ENCODE data around the gene FN3K.
"Not testable (repeated sequence)": the region's sequence is repeated elsewhere in the genome, so short reads cannot be mapped to it uniquely, and the experiment has no call there.

FN3K gene

GRCh38 chr17:82775001-82775823 is 39.8 kb downstream of the FN3K start:
- peak; percentile 56 for DNase-seq

- no peak for DNase-seq
Measured at GRCh38 chr17:82776454-82776853, 41.0 kb downstream of the FN3K start.

GRCh38 chr17:82777778-82778375 is 42.5 kb downstream of the FN3K start:
- DNase-seq: not testable (repeated sequence)

GRCh38 chr17:82779541-82779940 is 44.1 kb downstream of the FN3K start:
- no peak for DNase-seq

- no peak for DNase-seq
Measured at GRCh38 chr17:82780195-82780594, 44.8 kb downstream of the FN3K start.

GRCh38 chr17:82780971-82781893 is 45.8 kb downstream of the FN3K start:
- DNase-seq: no peak

- peak; percentile 34 for DNase-seq
Measured at GRCh38 chr17:82781894-82782274, 46.5 kb downstream of the FN3K start.

- DNase-seq: no peak
Measured at GRCh38 chr17:82782657-82783207, 47.3 kb downstream of the FN3K start.

GRCh38 chr17:82783498-82783897 is 48.1 kb downstream of the FN3K start:
- DNase-seq: no peak

GRCh38 chr17:82785581-82785980 is 50.2 kb downstream of the FN3K start:
- DNase-seq: not testable (repeated sequence)

- no peak for DNase-seq
Measured at GRCh38 chr17:82786427-82786826, 51.0 kb downstream of the FN3K start.

GRCh38 chr17:82787081-82787848 is 51.9 kb downstream of the FN3K start:
- peak; percentile 82 for DNase-seq

- DNase-seq: no peak
Measured at GRCh38 chr17:82788206-82789001, 53.0 kb downstream of the FN3K start.

GRCh38 chr17:82789051-82789592 is 53.7 kb downstream of the FN3K start:
- DNase-seq: no peak

GRCh38 chr17:82789806-82790205 is 54.4 kb downstream of the FN3K start:
- no peak for DNase-seq

GRCh38 chr17:82790391-82790790 is 55.0 kb downstream of the FN3K start:
- no peak for DNase-seq

- no peak for DNase-seq
Measured at GRCh38 chr17:82791532-82791931, 56.1 kb downstream of the FN3K start.

GRCh38 chr17:82793974-82794630 is 58.7 kb downstream of the FN3K start:
- DNase-seq: no peak

GRCh38 chr17:82794781-82795482 is 59.5 kb downstream of the FN3K start:
- DNase-seq: no peak

- no peak for DNase-seq
Measured at GRCh38 chr17:82795615-82796014, 60.2 kb downstream of the FN3K start.

All from NCI-H1105 treated with DMSO at 0.1 percent for 48 hours (cell line).